Activated naive CD4-positive, alpha-beta T cell (primary cell): ENCODE measurements around the gene INPP5E.

ENCODE experiments used
- DNase-seq, 4 experiments: peaks; one replicate each; lab custom pipeline; 2025; lab: John Stamatoyannopoulos, UW

Gene INPP5E

GRCh38 chr9:136404801-136405136 is 34.9 kb downstream of the INPP5E start:
- no peak for DNase-seq

- no peak for DNase-seq
These were observed 35.5 kb downstream of the INPP5E start for GRCh38 chr9:136403915-136404800.

- DNase-seq, result no peak
These were observed 36.1 kb downstream of the INPP5E start for GRCh38 chr9:136403538-136403914.

- DNase-seq, result no peak
These were observed 37.6 kb downstream of the INPP5E start for GRCh38 chr9:136402067-136402466.

GRCh38 chr9:136401173-136401922 is 38.3 kb downstream of the INPP5E start:
- DNase-seq, result no peak

- DNase-seq, result peak; percentile 65 to 85 (median 72)
These were observed 39.4 kb downstream of the INPP5E start, which contains the start of gene SNAPC4 for GRCh38 chr9:136400038-136400834. SNAPC4 (minus strand) TSS chr9:136400170; CDS start chr9:136398428, 1,742 bp downstream.

GRCh38 chr9:136399176-136400037 is 40.2 kb downstream of the INPP5E start:
- no peak for DNase-seq

GRCh38 chr9:136398286-136398685 is 41.4 kb downstream of the INPP5E start:
- DNase-seq, result no peak

- no peak for DNase-seq
These were observed 42.0 kb downstream of the INPP5E start for GRCh38 chr9:136397643-136398042.

GRCh38 chr9:136396219-136396515 is 43.5 kb downstream of the INPP5E start:
- DNase-seq, result no peak

- DNase-seq, result no peak
These were observed 44.1 kb downstream of the INPP5E start for GRCh38 chr9:136395345-136396218.

- DNase-seq, result no peak
These were observed 44.7 kb downstream of the INPP5E start for GRCh38 chr9:136395020-136395340.

- DNase-seq, result no peak
These were observed 45.2 kb downstream of the INPP5E start for GRCh38 chr9:136394312-136395019.

GRCh38 chr9:136393531-136393930 is 46.1 kb downstream of the INPP5E start:
- no peak for DNase-seq

- no peak for DNase-seq
These were observed 46.9 kb downstream of the INPP5E start for GRCh38 chr9:136392538-136393449.

- no peak for DNase-seq
These were observed 47.7 kb downstream of the INPP5E start for GRCh38 chr9:136391737-136392537.

GRCh38 chr9:136389396-136389795 is 50.2 kb downstream of the INPP5E start:
- DNase-seq, result no peak

GRCh38 chr9:136387217-136387616 is 52.4 kb downstream of the INPP5E start:
- no peak for DNase-seq
